HepG2 (cell line): Measurements from ENCODE around the gene TRIO. TPM values are rescaled to one million over a fixed set of nuclear protein-coding genes. Genes with fewer than 3 reads are reported as not detected.

Experiments
- ATAC-seq: fragments of 200-7000 bp; cut with Tn5 transposase; 3 replicates; pipeline ENCODE4 v1.9.1; 2020; ENCODE audit warnings: mild to moderate bottlenecking, moderate library complexity
- BruUV-seq: library from RNA; stranded (reverse); fragments of 400-500 nt; replicated peaks from 2 replicates; lab custom pipeline; 2021; lab: Mats Ljungman, UMichigan
- CTCF ChIA-PET: fragments of 300-600 bp; formaldehyde crosslinking; extraction: SDS; loops from one replicate; lab custom pipeline; 2021; ENCODE audit warnings: low total read pairs, inconsistent platforms, low intra/inter-chr PET ratio; lab: Yijun Ruan, JAX
- POLR2A ChIA-PET: fragments of 350-600 bp; sonication (Branson Sonifier 250); formaldehyde crosslinking; loops from one replicate; lab custom pipeline; 2020; ENCODE audit warnings: antibody characterized with exemption, inconsistent platforms; lab: Yijun Ruan, JAX
- DNase-seq: peaks from one replicate; pipeline ENCODE4 v3.0.0-alpha.2; 2015; ENCODE audit warnings: low spot score
- FAIRE-seq: peaks from 3 replicates; lab custom pipeline; 2011; peaks lifted over from hg19 to GRCh38; lab: Jason Lieb, UNC
- H2AFZ ChIP-seq: one replicate; pipeline ENCODE4 v1.6.1; 2011; ENCODE audit warnings: low read length, inconsistent platforms
- H3K27ac ChIP-seq: fragments of 300-600 bp; 3 replicates; pipeline ENCODE4 v1.8.0; 2011; ENCODE audit warnings: mixed run types, mild to moderate bottlenecking, mixed read lengths, low read length, inconsistent platforms; ENCODE audit not compliant: insufficient read depth; ENCODE audit errors: extremely low read length
- H3K27me3 ChIP-seq, 2 experiments: fragments of 200-600 bp in 1 of 2; 2 replicates in 1 of 2; 3 replicates in 1 of 2; pipeline versions ENCODE4 v1.6.0 to v1.8.0; 2011; ENCODE audit warnings: low read length in 2 of 2, mild to moderate bottlenecking in 2 of 2, moderate library complexity in 2 of 2, inconsistent platforms in 1 of 2; ENCODE audit not compliant: insufficient read depth in 2 of 2, control insufficient read depth in 1 of 2
- H3K36me3 ChIP-seq, 2 experiments: fragments of 200-600 bp in 1 of 2; replicated peaks in 1 of 2; 2 replicates in 1 of 2; 3 replicates in 1 of 2; pipeline versions ENCODE4 v1.5.1 to v1.8.0; 2011; ENCODE audit warnings: low read length in 2 of 2, inconsistent platforms in 1 of 2; ENCODE audit not compliant: insufficient read depth in 2 of 2, control insufficient read depth in 1 of 2
- H3K4me1 ChIP-seq: 2 replicates; pipeline ENCODE4 v1.5.1; 2012; ENCODE audit warnings: low read length, inconsistent platforms; ENCODE audit not compliant: insufficient read depth
- H3K4me2 ChIP-seq: 2 replicates; pipeline ENCODE4 v1.6.0; 2011; ENCODE audit warnings: low read depth, low read length, inconsistent platforms
- H3K4me3 ChIP-seq, 3 experiments: fragments of 200-600 bp in 1 of 3; sonication (generic), shearing (Covaris generic) in 1 of 3; replicated peaks in 1 of 3; 2 replicates each; pipeline ENCODE4 v1.5.1; 2011 to 2016; ENCODE audit warnings: low read length in 3 of 3, inconsistent platforms in 2 of 3, low read depth in 2 of 3, mild to moderate bottlenecking in 2 of 3, control low read depth in 1 of 3, mixed read lengths in 1 of 3; ENCODE audit not compliant: insufficient read depth in 1 of 3
- H3K79me2 ChIP-seq: one replicate; pipeline ENCODE4 v1.6.1; 2011; ENCODE audit warnings: low read length, inconsistent platforms; ENCODE audit not compliant: insufficient read depth
- H3K9ac ChIP-seq: 2 replicates; pipeline ENCODE4 v1.6.0; 2011; ENCODE audit warnings: mild to moderate bottlenecking, low read depth, low read length, inconsistent platforms; ENCODE audit not compliant: insufficient read depth
- H3K9me3 ChIP-seq: 2 replicates; pipeline ENCODE4 v1.5.1; 2012; ENCODE audit warnings: mild to moderate bottlenecking, low read length
- H4K20me1 ChIP-seq: 2 replicates; pipeline ENCODE4 v1.6.0; 2011; ENCODE audit warnings: inconsistent platforms, mild to moderate bottlenecking, low read length, moderate library complexity; ENCODE audit not compliant: insufficient read depth
- DPF2 ChIP-seq: sonication (generic); formaldehyde crosslinking; IDR thresholded peaks from 2 replicates; pipeline ENCODE4 v1.4.0; 2020; ENCODE audit warnings: mild to moderate bottlenecking, low read depth, missing genetic modification reagents, borderline replicate concordance
- GMEB1 ChIP-seq: sonication (generic); formaldehyde crosslinking; IDR thresholded peaks from 2 replicates; pipeline ENCODE4 v1.5.1; 2020; ENCODE audit warnings: missing genetic modification reagents, mild to moderate bottlenecking, borderline replicate concordance
- KLF13 ChIP-seq: sonication (generic); formaldehyde crosslinking; IDR thresholded peaks from 2 replicates; pipeline ENCODE4 v1.4.0; 2020; ENCODE audit warnings: mild to moderate bottlenecking, missing genetic modification reagents
- MAFG ChIP-seq: sonication (generic); formaldehyde crosslinking; IDR thresholded peaks from 2 replicates; pipeline ENCODE4 v1.5.1; 2020; ENCODE audit warnings: mild to moderate bottlenecking, missing genetic modification reagents
- PHB2 ChIP-seq: fragments of 450-650 bp; IDR thresholded peaks from 2 replicates; pipeline ENCODE4 v1.6.1; 2018; ENCODE audit not compliant: partially characterized antibody
- RARA ChIP-seq: IDR thresholded peaks from 2 replicates; pipeline ENCODE4 v1.6.1; 2016; ENCODE audit warnings: missing genetic modification reagents, missing compliant biosample characterization
- RBM39 ChIP-seq: fragments of 200-400 bp; formaldehyde crosslinking; IDR thresholded peaks from one replicate; pipeline ENCODE4 v1.6.1; 2018; ENCODE audit warnings: antibody characterized with exemption, mild to moderate bottlenecking, low read depth, low read length; ENCODE audit not compliant: poor library complexity, severe bottlenecking
- SP2 ChIP-seq: sonication (generic); formaldehyde crosslinking; IDR thresholded peaks from 2 replicates; pipeline ENCODE4 v1.5.1; 2020; ENCODE audit warnings: mild to moderate bottlenecking, missing genetic modification reagents
- ZNF44 ChIP-seq: sonication (generic); formaldehyde crosslinking; IDR thresholded peaks from 2 replicates; pipeline ENCODE4 v1.5.1; 2020; ENCODE audit warnings: mild to moderate bottlenecking, missing genetic modification reagents
- WGBS: methylation state at CpG from one replicate; pipeline ENCODE4 v1.1.6; 2017; ENCODE audit warnings: low lambda C conversion rate; 5-methylcytosine and 5-hydroxymethylcytosine counted together
- in situ Hi-C: cut with HindIII; loops from 2 replicates; pipeline ENCODE4 v1.10.0; 2017; ENCODE audit warnings: low pct_unique_long_range_greater_than_20kb; ENCODE audit not compliant: extremely low pct_ligation_motif_present
- intact Hi-C: fragments of 100-400 bp; cut with micrococcal nuclease; formaldehyde crosslinking; loops from one replicate; pipeline ENCODE4 v1.10.0; 2022; ENCODE audit not compliant: unreplicated experiment
- polyA plus RNA-seq, 8 experiments: library from polyadenylated mRNA; depleted of rRNA in 3 of 8; stranded (reverse) in 7 of 8; unstranded in 1 of 8; fragments of >200 nt; fragmentation: Illumina TruSeq in 4 of 8; extraction: Trizol in 4 of 8; gene quantifications; 2 replicates each; pipeline versions ENCODE4 v1.2.1 to v1.2.3, GENCODE V29; 2011 to 2016; ENCODE audit warnings: low read depth in 4 of 8, missing spikeins in 1 of 8, mixed read lengths in 1 of 8; ENCODE audit not compliant: insufficient read depth in 1 of 8
- total RNA-seq, 5 experiments: library from RNA; depleted of rRNA; stranded (reverse); fragments of >200 nt; fragmentation: Illumina TruSeq; extraction: Trizol; gene quantifications; 2 replicates each; pipeline ENCODE4 v1.2.3, GENCODE V29; 2016; ENCODE audit warnings: low read depth in 1 of 5

The TRIO gene
- total and polyA plus RNA-seq, 2 of the 13 experiments (the other 11 are each of a cell fraction or from before 2014, with no cell fraction given): 45.2 to 45.9 TPM

DNA sequence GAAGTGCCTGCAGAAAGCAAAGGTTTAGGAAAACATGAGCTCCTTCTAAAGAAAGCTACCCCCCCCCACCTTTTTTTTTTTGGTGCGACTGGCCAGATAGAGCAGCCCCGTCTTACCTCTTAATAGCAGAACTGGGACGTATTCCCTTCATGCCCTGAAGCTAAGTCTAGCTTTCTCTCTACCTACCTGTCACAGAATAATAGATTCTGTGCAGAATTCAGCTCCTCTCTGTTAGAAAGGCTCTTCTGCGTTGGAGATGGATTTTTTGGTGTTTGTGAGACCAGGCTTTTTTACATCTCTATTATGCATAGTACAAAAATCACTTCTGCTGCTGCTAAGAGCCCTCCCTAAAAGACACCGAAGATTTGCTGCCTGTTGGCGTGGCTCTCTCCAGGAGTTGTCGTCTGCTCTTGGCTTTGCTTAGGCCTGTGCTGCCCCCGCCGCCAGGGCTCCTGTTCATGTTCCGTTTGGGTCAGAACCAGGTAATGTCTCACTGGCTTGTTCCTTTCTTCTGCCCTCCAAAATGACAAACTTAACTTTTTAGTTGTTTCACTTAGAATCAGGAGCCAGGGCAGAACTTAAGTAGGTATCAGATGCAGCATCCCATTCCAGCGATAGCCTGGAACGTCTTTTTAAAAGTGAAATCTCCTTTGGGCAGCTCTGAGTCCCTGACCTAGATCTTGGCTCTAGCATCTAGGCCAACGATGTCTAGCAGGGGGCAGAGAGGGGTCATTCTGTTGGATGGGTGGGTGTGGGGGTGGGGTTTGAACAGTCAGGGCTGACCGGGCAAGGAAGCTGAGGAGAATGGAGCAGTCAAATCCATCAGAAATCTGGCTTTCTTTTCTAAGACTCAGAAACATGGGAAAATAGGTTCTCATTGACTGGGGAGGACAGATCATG lies 2.5 kb downstream of the TRIO start:
- Histone ChIP-seq H4K20me1 (peaks cover 55% of the 10 kb centered on the region), H3K4me1 (peaks cover 55% of the 10 kb centered on the region), H3K36me3 (no peaks in the 10 kb centered on the region), H3K27me3 (no peaks in the 10 kb centered on the region; a peak in 1 of 5 replicates), H3K4me3 (peak overlapping the region; percentile 85 to 99 (median 93)), H3K27ac (peak overlapping the region; percentile 45), H3K4me2 (peak overlapping the region; percentile 90), H3K79me2 (peaks cover 65% of the 10 kb centered on the region), H3K9me3 (no peaks in the 10 kb centered on the region), H2AFZ (no peak overlapping the region), H3K9ac (peak overlapping the region; percentile 80)
- DNase-seq (no peak), ATAC-seq (no peak), FAIRE-seq (no peak)
- in situ Hi-C loops: loop anchor here (10.0 kb wide), 1 partner anchor 119 kb away; no protein-coding TSS in a partner anchor
- CTCF ChIA-PET: no interaction called here
- BruUV-seq: no TSS peak
- intact Hi-C loops: loop anchor here (5.0 to 10.0 kb wide), 2 partner anchors 37 to 519 kb away; partner anchors contain the start of gene OTULIN
- POLR2A ChIA-PET: interaction anchor here (0.8 to 1.4 kb wide), 2 partner anchors 23 to 109 kb away, joined by 3 read pairs; no protein-coding TSS in a partner anchor
- 19% methylated on average over 14 of the region's 14 CpGs for WGBS
- TF ChIP-seq ZNF44 (CRISPR knock-in tag): no peak
- no peak for TF ChIP-seq RBM39
- no peak for TF ChIP-seq KLF13 (CRISPR knock-in tag)
- no peak for TF ChIP-seq GMEB1 (CRISPR knock-in tag)
- no peak for TF ChIP-seq SP2 (CRISPR knock-in tag)
- TF ChIP-seq PHB2: no peak
- no peak for TF ChIP-seq DPF2 (CRISPR knock-in tag)
- 0 out of 2 replicates have a peak, but pooled peaks have one; percentile 6 for TF ChIP-seq RARA (CRISPR knock-in tag)
- TF ChIP-seq MAFG (CRISPR knock-in tag): no peak
